ENCODE data around the gene SOAT1. TPM values are rescaled to one million over a fixed set of nuclear protein-coding genes. Genes with fewer than 3 reads are reported as not detected.
"Not testable (repeated sequence)": the region's sequence is repeated elsewhere in the genome, so short reads cannot be mapped to it uniquely, and the experiment has no call there.

The SOAT1 gene
- total RNA-seq, 1 donor from 2014 or later, result 28.8 TPM

DNA sequence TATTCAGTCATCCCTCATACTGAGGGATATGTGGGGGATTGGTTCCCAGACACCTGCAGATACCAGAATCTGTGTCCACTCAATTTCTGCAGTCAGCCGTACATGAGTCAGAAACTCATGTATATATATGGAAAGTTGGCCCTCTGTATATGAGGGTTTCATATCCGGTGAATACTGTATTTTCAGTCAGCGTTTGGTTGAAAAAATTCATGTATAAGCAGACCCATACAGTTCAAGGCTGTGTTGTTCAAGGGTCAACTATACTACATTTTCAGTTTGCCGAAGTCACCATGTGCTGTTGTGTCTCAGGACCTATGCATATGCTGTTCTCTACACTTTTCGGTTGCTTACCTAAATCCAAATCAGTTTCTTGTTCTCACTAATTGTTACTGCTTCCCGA, 82.6 kb downstream of the SOAT1 start:
- TF ChIP-seq, protein P1, sequence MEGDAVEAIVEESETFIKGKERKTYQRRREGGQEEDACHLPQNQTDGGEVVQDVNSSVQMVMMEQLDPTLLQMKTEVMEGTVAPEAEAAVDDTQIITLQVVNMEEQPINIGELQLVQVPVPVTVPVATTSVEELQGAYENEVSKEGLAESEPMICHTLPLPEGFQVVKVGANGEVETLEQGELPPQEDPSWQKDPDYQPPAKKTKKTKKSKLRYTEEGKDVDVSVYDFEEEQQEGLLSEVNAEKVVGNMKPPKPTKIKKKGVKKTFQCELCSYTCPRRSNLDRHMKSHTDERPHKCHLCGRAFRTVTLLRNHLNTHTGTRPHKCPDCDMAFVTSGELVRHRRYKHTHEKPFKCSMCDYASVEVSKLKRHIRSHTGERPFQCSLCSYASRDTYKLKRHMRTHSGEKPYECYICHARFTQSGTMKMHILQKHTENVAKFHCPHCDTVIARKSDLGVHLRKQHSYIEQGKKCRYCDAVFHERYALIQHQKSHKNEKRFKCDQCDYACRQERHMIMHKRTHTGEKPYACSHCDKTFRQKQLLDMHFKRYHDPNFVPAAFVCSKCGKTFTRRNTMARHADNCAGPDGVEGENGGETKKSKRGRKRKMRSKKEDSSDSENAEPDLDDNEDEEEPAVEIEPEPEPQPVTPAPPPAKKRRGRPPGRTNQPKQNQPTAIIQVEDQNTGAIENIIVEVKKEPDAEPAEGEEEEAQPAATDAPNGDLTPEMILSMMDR (IDR thresholded peaks at IDR 0.05; ENCODE audit: unreplicated experiment), result no peak
- no peaks in the 10 kb centered on the region for H3K27me3 Mint-ChIP-seq (ENCODE audit: low read depth)
- no peaks in the 10 kb centered on the region for H3K36me3 Mint-ChIP-seq
- no peak for DNase-seq (ENCODE audit: low spot score in 2 of 2, unreplicated experiment in 2 of 2)
- no peak overlapping the region for H3K27ac Mint-ChIP-seq
- H3K4me1 Mint-ChIP-seq, result no peaks in the 10 kb centered on the region
- H3K4me3 Mint-ChIP-seq, result no peak overlapping the region
- H3K9me3 Mint-ChIP-seq, result no peaks in the 10 kb centered on the region

DNA sequence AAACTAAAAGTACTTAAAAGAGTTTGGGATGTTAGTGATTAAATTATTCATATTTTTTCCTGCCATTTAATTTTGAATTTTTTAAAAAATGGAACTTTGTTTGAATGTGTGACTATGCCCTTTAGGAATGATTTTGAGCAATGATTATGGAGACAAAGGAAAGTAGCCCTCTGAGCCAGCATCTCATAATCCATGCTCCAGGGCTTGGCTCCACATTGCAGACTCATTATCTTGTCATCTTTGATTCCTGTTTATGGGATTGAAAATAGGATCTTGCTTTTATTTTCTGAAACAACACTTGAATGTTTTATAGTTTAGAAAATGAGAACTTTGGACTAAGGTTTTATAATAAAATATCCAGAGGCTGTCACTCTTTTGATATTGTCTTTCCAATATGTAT, 86.7 kb downstream of the SOAT1 start:
- Mint-ChIP-seq H3K4me1 (no peaks in the 10 kb centered on the region), H3K9me3 (no peaks in the 10 kb centered on the region), H3K27ac (no peak overlapping the region), H3K36me3 (no peaks in the 10 kb centered on the region), H3K27me3 (ENCODE audit: low read depth) (no peaks in the 10 kb centered on the region), H3K4me3 (no peak overlapping the region)
- TF ChIP-seq, protein P1 (IDR thresholded peaks at IDR 0.05; ENCODE audit: unreplicated experiment), result no peak
- DNase-seq (ENCODE audit: low spot score in 2 of 2, unreplicated experiment in 2 of 2), result no peak

DNA sequence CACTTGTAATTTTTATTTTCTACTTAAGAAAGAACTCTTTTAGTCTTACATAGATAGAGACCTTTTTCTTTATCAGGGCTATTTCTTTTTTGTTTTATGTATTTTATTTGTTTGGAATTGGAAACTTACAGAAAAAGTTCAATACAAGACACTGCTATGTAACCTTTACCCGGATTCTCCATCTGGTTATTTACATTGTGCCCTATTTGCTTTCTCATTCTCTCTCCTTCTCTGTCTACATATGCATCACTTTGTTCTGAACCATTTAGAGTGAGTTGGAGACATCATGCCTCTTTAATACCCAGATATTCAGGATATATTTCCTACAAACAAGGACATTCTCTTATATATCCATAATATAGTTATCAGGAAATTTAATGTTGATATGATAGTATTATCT, 90.4 kb downstream of the SOAT1 start:
- Mint-ChIP-seq H3K4me1 (no peaks in the 10 kb centered on the region), H3K36me3 (no peaks in the 10 kb centered on the region), H3K9me3 (no peaks in the 10 kb centered on the region), H3K27me3 (ENCODE audit: low read depth) (no peaks in the 10 kb centered on the region), H3K27ac (no peak overlapping the region), H3K4me3 (no peak overlapping the region)
- TF ChIP-seq, protein P1 (IDR thresholded peaks at IDR 0.05; ENCODE audit: unreplicated experiment), result no peak
- DNase-seq (ENCODE audit: low spot score in 2 of 2, unreplicated experiment in 2 of 2), result no peak

DNA sequence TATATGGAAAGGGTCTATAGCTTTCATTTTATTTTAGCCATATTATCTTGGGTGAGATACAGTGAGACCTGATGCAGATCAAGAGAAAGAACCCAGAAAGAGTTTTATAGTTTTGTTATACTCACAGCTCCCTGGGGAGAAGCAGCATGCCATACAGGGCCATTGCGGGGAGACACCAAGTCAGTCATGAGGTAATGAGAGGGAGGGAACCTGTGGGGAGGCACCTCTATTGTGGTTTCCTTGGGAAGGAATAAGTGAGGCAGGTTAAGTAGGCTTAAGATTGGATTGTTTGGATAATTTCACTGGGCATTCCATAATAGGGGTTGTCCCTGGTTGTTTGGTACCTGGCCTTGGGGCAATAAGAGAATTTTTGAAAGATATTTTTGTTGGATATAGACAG, 91.9 kb downstream of the SOAT1 start:
- Mint-ChIP-seq H3K36me3 (no peaks in the 10 kb centered on the region), H3K9me3 (no peaks in the 10 kb centered on the region), H3K4me1 (no peaks in the 10 kb centered on the region), H3K4me3 (no peak overlapping the region), H3K27ac (no peak overlapping the region), H3K27me3 (ENCODE audit: low read depth) (no peaks in the 10 kb centered on the region)
- no peak for DNase-seq (ENCODE audit: low spot score in 2 of 2, unreplicated experiment in 2 of 2)
- TF ChIP-seq, protein P1 (IDR thresholded peaks at IDR 0.05; ENCODE audit: unreplicated experiment), result no peak

DNA sequence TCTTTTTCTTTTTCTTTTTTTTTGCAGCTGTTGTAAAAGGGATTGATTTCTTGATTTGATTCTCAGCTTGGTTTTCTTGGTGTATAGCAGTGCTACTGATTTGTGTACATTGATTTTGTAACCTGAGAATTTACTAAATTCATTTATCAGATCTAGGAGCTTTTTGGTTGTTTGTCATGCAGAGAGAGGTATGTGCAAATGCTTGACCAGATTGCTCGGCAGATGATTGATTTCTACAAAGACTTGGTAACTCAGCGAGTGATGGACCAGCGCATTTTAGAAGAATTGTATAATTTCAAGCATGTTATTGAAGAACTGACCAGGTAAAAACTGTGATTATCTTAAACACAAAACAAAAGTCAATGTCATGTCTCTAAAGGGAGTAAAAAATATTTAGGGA, 100.1 kb downstream of the SOAT1 start:
- H3K36me3 Mint-ChIP-seq, result peaks cover 4% of the 10 kb centered on the region

DNA sequence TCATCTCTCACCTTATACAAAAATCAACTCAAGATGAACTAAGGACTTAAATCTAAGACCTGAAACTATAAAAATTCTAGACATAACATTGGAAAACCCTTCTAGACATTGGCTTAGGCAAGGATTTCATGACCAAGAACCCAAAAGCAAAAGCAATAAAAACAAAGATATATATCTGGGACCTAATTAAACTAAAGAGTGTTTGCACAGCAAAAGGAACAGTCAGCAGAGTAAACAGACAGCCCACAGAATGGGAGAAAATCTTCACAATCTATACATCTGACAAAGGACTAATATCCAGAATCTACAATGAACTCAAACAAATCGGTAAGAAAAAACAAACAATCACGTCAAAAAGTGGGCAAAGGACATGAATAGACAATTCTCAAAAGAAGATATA, 105.8 kb downstream of the SOAT1 start:
- DNase-seq (ENCODE audit: low spot score in 2 of 2, unreplicated experiment in 2 of 2); H3K4me3 Mint-ChIP-seq; H3K9me3 Mint-ChIP-seq; H3K36me3 Mint-ChIP-seq; H3K27ac Mint-ChIP-seq; H3K4me1 Mint-ChIP-seq; H3K27me3 Mint-ChIP-seq (ENCODE audit: low read depth): not testable (repeated sequence)

More for the DNA sequence above, 100.1 kb downstream of the SOAT1 start:
- H3K27ac Mint-ChIP-seq, result no peak overlapping the region
- H3K27me3 Mint-ChIP-seq (ENCODE audit: low read depth), result no peaks in the 10 kb centered on the region
- no peaks in the 10 kb centered on the region for H3K4me1 Mint-ChIP-seq
- H3K9me3 Mint-ChIP-seq, result peaks cover 34% of the 10 kb centered on the region
- DNase-seq (ENCODE audit: low spot score in 2 of 2, unreplicated experiment in 2 of 2), result no peak
- TF ChIP-seq, protein P1 (IDR thresholded peaks at IDR 0.05; ENCODE audit: unreplicated experiment), result no peak
- H3K4me3 Mint-ChIP-seq, result no peak overlapping the region

Other genes with a start within 250 kb of the SOAT1 start
- 16.5 to 18.3 TPM (median 17.3 TPM) in 3 replicates for gene TOR3A, start 211.7 kb upstream of the SOAT1 start, total RNA-seq
- gene ABL2, start 64.1 kb upstream of the SOAT1 start, total RNA-seq, result 22.5 to 23.7 TPM (median 22.7 TPM) in 3 replicates
- 0.29 to 1.4 TPM (median 0.97 TPM) in 3 replicates for gene AXDND1, start 72.2 kb downstream of the SOAT1 start, total RNA-seq